HS-27A (cell line): ENCODE results near the gene ACTG1.

ENCODE experiments used
- DNase-seq: peaks from one replicate; pipeline ENCODE4 v3.0.0-alpha.2; 2012; ENCODE audit warnings: low read depth, missing footprints

ACTG1 gene

DNA sequence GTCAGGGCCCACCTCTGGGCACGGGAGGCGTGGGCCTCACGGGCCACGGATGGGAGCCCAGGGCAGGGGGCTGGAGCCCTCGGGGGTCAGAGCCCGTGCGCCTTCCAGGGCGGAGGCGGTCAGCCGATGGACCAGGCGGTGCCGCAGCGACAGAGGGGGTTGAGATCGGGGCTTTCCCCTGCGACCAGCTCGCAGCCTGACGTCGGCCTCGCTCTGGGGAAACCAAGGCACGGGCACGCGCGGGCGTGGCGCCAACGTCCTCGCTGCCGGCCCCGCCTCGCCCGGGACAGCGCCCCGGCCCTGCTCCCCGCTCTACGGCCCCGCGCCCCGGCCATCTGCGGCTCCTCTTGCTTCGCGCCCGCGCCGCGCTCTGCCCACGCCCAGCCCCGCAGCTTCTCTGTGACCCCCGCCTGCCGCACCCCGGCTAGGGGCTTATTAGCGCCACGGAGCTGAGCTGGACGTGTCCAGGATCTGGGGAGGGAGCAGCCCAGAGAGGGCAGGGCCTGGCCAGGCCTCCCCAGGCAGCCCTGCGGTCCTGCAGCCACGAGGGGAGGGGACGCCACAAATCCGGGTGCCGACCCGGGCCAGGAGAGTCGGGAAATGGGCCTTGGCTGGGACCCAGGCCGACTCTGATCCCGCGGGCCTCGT lies 13.5 kb downstream of the ACTG1 start:
- no peak for DNase-seq

DNA sequence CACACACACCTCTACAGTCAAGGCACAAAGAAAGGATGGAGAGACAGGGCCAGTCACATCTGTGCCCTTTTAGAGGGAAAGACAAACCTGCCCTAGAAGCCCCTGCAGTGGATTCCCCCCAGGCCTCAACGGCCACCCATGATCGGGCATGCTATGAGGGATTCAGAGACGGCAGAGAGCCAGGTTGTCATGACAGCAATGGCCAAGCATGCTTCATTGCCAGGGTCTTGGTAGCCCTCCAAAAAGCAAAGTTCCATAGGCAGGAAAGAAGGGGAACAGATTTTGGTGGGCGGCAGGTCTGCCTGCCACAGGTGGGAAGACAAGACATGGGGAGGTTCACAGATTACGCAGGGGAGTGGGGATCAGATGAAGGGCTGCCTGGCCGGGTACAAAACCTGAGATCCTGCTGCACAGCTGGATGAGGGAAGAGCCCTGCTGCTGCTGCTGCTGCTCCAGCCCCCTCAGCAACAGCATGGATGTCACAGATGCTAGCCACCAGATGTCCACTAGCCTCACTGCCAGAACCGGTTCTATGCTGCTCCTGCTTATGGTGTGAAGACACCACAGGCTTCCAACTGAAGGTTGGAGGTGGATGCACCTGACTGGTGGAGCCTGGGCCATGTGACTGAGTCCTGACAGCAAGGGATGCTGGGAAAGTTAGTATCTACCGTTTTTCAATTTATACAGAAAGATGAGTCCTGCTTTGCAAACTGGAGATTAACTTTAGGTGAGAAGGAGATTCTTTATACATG lies 17.8 kb downstream of the ACTG1 start:
- no peak for DNase-seq

DNA sequence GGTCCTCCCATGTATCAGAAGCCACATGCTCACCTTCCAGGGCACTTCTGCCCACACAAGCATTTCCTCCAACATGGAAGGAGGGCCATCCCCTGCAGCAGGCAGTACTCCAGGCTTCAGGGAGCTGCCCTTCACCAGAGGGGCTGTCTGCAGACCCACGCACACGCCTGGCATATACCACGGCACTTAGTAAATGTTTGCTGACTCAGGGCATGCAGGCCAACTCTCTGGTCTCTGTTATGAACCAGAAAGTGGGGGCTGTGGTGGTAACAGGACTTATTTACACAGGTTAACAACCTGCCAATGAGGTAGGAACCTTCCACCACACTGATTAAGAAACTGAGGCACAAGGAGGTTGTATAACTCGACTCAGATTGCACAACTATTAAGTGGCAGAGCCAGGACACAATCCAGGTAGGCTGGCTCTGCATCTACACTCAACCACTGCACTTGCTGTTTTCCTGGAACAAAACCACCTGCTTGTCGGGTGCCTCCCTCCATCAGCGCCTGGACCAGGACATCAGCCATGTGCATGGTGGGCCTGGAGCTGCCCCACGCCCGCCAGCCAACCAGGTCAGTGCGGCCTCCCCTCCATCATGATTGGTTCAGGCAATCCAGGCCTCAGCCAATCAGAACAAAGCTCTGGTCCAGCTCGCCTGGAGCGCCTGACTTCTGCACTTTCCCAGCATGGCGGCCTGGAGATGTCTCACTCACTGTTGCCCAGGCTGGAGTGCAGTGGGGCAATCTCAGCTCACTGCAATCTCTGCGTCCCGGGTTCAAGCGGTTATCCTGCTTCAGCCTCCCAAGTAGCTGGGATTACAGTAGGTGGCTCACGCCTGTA lies 19.2 kb downstream of the ACTG1 start:
- no peak for DNase-seq

DNA sequence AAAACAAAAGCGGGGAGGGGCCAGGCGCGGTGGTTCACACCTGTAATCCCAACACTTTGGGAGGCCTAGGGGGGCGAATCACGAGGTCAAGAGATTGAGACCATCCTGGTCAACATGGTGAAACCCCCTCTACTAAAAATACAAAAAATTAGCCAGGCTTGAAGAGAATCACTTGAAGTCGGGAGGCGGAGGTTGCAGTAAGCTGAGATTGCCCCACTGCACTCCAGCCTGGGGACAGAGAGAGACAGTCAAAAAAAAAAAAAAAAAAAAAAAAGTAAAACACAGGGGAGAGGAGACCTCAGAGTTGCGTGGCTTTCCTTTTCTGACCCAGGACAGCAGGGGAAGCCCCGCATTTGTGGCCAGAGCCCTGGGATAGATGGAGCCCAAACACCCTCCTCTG lies 19.9 kb downstream of the ACTG1 start:
- no peak for DNase-seq

DNA sequence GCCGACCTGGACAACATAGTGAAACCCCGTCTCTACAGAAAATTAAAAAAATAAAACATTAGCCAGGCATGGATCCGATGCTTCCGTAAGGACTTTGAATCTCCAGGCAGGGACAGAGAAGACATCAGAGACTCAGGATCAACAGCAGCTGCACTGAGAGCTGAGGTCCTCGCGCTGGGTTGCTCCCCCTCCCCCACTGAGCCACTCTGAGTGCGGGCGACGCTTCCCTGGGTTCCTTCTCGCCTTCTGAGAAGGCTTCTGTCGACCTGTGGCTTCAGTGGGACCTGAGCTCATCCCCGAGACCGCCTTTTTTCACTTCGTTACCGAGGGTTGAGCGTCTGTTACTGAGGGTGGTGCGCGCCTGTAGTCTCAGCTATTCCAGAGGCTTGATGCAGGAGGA lies 20.4 kb downstream of the ACTG1 start:
- no peak for DNase-seq

DNA sequence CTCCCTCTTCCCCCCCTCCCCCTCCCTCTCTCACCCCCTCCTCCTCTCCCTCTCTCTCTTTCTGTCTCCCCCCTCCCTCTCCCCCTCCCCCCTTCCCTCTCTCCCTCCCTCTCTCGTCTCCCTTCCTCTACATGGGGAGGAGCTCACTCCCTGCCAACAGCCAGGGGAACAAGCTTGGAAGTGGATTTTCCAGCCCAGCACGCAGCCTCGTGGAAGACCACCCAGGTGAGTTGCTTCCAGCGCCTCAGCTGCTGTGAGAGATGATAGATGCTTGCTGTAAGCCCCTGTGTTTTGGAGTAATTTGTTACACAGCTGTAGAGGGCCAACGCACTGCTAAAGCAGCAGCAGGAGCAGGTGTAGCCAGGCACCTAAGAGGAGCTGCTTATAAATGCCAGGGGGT lies 20.8 kb downstream of the ACTG1 start:
- DNase-seq: no peak

DNA sequence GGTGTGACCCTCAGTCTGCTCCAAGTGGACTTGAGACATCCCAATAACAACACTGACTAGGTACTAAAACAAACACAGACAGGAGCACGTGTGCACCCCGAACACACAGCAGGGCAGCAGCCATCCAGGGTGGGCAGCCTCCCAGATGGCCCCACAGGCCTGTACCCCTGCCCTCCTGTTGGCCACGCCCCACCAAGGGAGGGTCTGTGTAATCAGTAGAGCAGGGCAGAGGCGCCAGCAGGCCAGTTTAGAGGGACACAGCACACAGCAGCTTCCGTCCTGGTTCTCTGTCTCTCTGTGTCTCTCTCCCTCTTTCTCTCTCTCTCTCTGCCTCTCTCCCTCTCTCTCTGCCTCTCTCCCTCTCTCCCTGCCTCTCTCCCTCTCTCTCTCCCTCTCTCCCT lies 21.4 kb downstream of the ACTG1 start:
- no peak for DNase-seq

DNA sequence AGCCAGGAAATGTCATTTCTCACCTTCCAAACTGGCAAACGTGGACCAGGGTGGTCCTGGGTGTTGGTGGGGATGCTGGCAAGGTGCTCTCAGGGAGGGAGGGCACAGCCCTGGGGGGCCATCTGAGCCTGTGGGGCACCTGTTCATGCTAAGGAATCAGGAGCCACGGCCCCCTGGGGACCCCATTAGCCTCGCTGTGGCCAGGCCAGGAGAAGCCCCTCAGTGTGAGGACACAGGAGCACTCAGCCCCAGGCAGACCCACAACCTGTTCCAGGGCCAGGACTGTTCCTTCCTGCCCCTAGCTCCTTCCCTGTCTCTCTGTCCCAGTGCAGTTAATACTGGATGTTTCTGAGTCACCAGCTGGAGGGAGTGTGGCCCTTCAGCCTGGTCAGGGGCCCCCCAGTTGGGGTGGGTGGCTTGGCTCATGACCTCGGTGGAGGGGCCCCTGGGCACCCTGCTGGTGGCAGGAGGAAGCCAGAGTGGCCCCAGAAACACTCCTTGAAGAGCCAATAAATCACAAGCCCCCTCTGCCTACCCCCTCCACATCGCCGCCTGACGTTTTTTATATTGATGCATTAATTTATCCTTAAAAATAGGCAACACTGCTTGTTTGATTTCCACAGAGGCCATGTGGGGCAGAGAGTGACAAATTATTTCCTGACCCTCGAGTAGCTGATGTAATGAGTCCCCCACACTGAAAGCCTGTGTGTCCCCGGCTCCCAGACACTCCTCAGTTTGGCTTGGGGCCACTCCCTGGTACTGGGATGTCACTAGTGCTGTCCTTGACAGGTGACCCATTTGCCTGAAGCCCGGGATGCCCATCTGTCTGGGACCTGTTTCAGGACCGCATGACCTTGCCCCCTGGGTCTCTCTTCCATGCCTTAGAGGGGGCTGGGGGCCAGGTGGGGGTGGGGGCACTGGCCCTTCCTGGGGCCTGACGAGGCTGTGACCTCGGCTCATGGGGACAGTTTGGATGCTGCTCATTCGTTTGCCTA lies 22.3 kb downstream of the ACTG1 start:
- DNase-seq: no peak

DNA sequence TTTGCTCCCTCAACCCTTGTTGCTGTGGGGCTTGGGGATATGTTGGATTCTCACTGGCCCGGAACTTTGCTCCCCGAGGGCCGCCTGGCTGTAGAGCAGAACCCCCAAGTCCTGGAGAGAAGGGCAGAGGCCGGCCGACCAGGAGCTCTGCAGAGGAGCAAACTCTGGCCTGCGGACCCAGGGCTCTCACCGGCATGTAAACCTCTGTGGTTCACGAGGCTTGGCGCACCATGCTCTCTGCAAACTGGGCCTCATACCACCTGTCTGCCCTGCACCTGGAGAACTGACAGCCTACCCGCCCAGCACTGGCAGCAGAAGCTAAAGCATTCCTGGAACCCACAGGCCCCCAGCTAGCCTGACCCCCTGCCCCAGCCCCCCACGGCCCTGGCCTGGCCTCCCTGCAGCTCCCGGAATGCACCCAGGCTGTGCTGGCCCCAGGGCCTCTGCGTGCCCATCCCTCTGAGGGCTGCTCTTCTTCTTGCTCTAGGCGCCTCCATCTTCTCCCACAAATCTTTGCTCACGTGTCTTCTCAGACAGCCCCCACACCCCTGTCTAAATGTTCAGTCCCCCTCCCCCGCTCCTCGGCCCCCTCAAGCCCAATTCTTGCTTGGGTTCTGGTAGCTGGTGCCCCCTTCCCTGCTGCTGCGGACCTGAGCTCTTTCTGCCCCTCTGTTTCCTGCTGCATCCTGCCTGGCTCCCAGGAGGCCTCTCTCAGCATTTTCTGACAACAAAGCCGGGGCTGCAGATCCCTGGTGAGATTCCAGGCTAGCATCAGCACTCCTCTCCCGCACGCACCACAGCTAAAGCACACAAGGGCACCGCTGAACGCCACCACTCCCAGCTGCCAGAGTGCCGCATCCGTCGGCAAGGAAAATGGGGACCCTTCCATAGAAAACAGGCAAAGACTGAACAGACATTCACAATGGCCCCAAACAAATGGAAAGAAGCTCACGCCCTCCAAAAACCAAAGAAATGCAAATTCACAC lies 23.3 kb downstream of the ACTG1 start:
- no peak for DNase-seq

DNA sequence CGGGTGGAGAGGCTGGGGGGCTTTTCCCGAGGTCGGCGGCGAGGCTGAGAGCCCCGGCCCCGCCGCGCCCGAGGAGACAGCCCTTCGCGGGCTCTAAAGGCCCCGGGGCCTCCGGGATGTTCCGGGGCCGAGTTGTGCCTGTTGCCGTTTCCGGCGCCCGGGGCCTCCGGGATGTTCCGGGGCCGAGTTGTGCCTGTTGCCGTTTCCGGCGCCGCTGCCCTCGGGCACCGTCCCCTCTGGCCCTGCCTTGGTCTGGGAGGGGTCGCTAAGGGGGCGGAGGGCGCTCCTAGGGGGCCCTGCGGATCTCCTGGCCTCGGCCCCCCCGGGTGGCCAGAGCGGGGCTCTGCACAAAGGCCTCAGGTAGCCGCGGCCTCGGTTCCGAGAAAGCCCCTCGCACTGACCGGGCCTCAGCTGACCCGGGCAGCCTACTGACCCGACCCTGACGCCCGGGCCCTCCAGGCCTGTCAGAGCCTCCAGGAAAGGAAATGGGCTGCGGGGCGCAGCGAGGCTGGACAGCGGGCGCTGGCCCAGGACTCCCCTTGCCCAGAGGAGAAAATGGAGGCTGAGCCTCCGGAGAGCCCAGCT lies 24.2 kb downstream of the ACTG1 start:
- DNase-seq: no peak

DNA sequence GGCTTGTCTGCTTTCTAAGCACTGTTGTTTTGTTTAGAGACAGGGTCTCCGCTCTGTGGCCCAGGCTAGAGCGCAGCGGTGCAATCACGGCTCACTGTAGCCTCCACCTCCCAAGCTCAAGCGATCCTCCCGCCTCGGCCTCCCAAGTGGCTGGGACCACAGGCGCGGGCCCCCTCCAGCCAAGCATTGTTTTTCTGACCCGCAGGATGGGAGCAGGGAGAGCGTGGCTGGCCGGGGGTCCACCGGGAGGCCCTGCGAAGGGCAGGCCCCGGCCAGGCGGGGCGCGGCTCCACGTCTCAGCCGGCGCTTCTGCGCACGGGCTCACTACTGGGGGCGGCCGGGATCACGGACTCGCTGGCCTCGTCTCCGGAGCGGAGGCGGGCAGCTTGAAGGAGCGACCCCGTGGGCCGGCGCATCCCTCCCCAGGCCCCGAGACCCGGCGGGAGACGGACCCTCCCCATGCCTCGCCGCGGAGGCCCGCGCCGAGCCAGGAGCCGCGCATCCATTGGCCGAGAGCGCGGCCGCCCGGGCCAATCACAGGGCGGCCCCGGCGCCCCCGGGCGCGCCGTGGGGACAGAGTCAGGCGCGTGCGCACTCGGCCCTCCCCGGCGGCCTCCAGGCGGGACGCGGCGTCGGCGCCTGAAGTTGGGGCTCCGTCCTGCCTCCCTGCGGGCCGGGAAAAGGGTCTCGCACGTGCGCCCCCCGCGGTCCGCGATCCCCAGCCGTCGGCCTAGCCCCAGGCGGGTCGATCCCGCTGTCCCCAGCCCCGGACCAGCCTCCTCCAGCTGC lies 24.9 kb downstream of the ACTG1 start:
- DNase-seq: no peak

DNA sequence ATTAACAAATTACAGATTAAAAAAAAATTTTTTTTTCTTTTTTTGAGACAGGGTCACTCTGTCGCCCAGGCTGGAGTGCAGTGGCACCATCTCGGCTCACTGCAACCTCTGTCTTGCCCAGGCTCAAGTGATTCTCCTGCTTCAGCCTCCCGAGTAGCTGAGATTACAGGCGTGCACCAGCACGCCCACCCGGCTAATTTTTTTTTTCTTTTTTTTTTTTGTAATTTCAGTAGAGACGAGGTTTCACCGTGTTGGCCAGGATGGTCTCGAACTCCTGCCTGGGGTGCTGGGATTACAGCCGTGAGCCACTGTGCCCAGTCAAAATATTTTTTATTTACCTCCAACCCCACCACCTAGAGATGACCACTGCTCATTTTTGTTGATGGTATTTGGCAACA lies 25.5 kb downstream of the ACTG1 start:
- no peak for DNase-seq

DNA sequence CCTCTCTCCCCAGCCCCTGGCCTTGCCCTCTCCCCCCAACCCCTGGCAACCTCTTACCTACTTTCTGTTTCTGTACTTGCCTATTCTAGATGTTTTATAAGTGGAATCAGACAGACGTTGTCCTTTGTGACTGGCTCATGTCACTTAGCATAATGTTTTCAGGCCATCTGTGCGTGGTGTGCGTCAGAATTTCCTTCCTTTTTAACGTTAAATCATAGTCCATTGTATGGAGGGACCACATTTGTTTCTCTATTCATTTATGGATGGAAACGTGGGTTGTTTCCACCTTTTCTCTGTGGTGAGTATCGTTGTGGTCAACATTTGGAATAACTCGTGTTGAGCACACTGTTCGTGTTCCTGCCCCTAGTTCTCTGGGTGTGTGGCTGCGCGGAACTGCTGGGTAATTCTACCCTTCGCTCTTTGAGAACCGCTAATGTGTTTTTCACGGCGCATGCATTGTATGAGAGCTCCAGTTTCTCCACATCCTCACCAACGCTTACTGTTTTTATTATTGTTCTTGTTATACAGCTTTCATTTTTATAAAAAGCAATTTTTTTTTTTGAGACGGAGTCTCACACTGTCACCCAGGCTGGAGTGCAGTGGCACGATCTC lies 26.3 kb downstream of the ACTG1 start:
- DNase-seq: no peak

DNA sequence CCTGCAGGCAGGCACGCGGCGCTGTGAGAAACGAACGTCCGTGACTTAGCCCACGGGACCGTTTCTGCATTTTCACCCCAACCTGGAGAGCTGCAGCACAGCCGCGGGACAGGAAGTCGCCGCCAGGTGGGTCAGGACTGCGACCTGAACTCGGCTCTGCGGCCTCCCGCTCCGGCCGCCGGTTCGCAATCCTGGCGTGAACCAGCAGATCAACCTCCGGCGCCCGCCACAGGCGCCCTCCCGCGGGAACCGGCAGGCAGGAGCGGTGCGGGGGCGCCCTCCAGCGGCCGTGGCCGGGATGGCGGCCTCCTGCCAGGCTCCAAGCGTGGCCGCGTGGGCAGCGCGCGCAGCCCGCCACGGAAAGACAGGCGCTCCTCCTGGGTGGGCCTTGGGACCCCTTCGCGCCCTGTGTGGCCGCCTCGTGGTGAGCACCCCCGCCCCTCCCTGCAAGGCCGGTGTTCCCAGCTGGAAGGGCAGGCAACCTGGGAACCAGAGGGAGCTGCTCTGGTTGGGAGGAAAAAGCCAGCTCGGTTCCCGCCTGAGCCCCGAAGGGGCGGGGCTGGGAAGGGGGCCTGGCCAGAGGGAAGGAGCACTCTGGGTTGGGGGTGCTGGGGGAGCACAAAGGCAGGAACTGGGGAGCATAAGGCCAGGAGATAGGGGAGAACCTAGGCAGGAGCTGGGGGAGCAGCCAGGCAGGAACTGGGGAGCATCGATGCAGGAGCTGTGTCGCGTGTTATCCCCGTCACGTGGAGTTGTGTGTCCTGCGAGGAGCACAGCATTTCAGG lies 28.2 kb downstream of the ACTG1 start:
- DNase-seq: no peak

DNA sequence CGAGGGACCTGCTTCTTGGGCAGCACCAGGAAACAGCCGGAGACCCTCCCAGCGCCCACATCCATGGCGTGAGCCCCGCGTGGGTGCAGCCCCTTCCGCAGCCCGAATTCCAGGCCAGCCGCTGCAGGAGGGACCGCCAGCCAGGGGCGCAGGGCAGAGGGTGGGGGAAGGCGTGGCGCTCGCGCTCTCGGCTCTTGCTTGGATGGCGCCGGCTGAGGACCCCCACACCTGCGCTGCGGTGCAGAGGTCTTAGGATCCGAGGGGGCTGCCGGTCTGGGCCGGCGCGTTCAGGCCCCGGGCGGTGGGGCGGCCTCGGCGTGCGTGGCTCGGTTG lies 28.8 kb downstream of the ACTG1 start:
- DNase-seq: no peak

DNA sequence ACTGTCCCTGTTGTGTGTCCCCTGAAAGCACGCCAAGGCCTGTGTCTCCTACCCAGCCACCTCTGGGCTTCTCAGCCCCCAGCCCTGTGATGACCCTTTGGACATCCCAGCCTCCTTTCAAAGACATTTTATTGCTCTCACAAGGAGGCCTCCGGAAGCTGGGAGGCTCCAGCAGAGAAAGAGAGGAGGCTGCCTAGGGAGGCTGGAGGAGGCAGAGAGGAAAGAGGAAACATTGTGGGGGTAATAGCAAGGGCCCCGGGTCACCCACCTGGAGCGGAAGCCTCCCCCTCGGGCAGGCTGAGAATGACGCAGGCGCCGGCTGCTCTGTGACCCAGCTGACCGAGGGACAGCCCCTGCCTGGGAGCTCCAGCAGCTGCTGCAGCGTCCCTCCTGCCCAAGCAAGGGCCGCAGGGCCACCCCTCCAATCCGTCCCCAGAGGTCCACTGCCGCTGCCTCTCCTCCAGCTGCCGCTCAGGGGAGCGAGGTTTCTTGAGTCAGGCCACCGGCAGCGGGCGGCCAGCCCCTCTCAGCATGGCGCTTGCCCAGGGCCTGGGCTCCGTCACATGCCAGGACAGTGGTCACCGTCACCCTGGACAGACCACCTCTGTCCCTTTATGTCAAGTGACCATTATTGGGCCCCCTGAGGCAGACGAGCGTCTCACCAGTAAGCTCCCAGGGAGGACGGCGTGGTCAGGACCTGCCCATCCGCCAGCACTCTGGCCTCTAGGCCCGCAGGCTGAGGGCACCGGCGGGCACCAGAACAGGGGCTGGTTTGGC lies 29.3 kb downstream of the ACTG1 start:
- no peak for DNase-seq

DNA sequence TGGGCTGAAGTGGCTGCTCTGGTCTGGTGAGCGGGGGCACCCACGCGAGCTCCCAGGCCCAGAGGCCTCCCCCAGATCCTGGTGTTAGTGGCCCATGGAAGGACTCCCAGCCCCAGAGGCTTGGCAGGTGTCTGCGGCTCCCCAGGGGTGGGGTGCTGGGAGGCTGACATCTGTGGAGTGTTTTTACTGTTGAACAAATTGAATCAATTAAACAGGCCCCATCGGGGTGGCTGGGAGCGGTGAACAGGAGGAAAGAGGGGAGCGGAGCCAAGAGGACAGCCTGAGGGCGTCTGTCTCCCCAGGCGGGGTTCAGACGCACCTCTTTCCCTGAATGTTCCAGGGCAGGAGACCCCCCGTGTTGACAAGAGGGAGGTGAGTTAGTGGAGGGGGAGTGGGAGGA lies 29.9 kb downstream of the ACTG1 start:
- DNase-seq: no peak
